Suprapubic skin (tissue), 4 donors: ENCODE measurements around the gene CABP1.

Source experiments
- CTCF ChIP-seq, 2 donors: fragments of 200-600 bp in 1 of 2; fragments of 450-650 bp in 1 of 2; sonication (generic) in 1 of 2; IDR thresholded peaks; one replicate each; pipeline ENCODE4 v1.5.1; 2016 to 2019; ENCODE audit warnings: antibody characterized with exemption in 2 of 2, mild to moderate bottlenecking in 1 of 2, moderate library complexity in 1 of 2
- EP300 ChIP-seq: sonication (generic); formaldehyde crosslinking; IDR thresholded peaks from one replicate; pipeline ENCODE4 v1.6.1; 2017; ENCODE audit warnings: antibody characterized with exemption
- POLR2A ChIP-seq, 2 donors: fragments of 450-650 bp; IDR thresholded peaks; one replicate each; pipeline ENCODE4 v1.6.1; 2017; ENCODE audit warnings: antibody characterized with exemption in 2 of 2, mild to moderate bottlenecking in 2 of 2, moderate library complexity in 2 of 2
- POLR2AphosphoS5 ChIP-seq, 3 donors: sonication (generic); formaldehyde crosslinking; IDR thresholded peaks; one replicate each; pipeline ENCODE4 v1.6.1; 2017; ENCODE audit warnings: antibody characterized with exemption in 3 of 3

GRCh38 chr12:120702637-120703036 lies 62.2 kb downstream of the CABP1 start:
- TF ChIP-seq CTCF (IDR thresholded peaks at IDR 0.05), result no peak
- no peak for TF ChIP-seq POLR2A (IDR thresholded peaks at IDR 0.05)
- no peak for TF ChIP-seq EP300
- no peak for TF ChIP-seq POLR2AphosphoS5 (IDR thresholded peaks at IDR 0.05)
